Suprapubic skin (tissue), 4 donors: ENCODE results near the gene DISP3.

Source experiments
- CTCF ChIP-seq, 2 donors: fragments of 200-600 bp in 1 of 2; fragments of 450-650 bp in 1 of 2; sonication (generic) in 1 of 2; IDR thresholded peaks; one replicate each; pipeline ENCODE4 v1.5.1; 2016 to 2019; ENCODE audit warnings: antibody characterized with exemption in 2 of 2, mild to moderate bottlenecking in 1 of 2, moderate library complexity in 1 of 2
- EP300 ChIP-seq: sonication (generic); formaldehyde crosslinking; IDR thresholded peaks from one replicate; pipeline ENCODE4 v1.6.1; 2017; ENCODE audit warnings: antibody characterized with exemption
- POLR2A ChIP-seq, 2 donors: fragments of 450-650 bp; IDR thresholded peaks; one replicate each; pipeline ENCODE4 v1.6.1; 2017; ENCODE audit warnings: antibody characterized with exemption in 2 of 2, mild to moderate bottlenecking in 2 of 2, moderate library complexity in 2 of 2
- POLR2AphosphoS5 ChIP-seq, 3 donors: sonication (generic); formaldehyde crosslinking; IDR thresholded peaks; one replicate each; pipeline ENCODE4 v1.6.1; 2017; ENCODE audit warnings: antibody characterized with exemption in 3 of 3

- no peak for TF ChIP-seq CTCF (IDR thresholded peaks at IDR 0.05)
- TF ChIP-seq POLR2A (IDR thresholded peaks at IDR 0.05): no peak
- TF ChIP-seq EP300: no peak
- no peak for TF ChIP-seq POLR2AphosphoS5 (IDR thresholded peaks at IDR 0.05)
Measured at GRCh38 chr1:11578004-11578403, 99.0 kb downstream of the DISP3 start.
